Esophagus squamous epithelium (tissue), 5 donors: ENCODE results near the gene ILRUN. TPM values are rescaled to one million over a fixed set of nuclear protein-coding genes. Genes with fewer than 3 reads are reported as not detected.
"Not testable (repeated sequence)": the region's sequence is repeated elsewhere in the genome, so short reads cannot be mapped to it uniquely, and the experiment has no call there.

Experiments
- DNase-seq: peaks from one replicate; lab custom pipeline; 2025; lab: John Stamatoyannopoulos, UW
- H3K27ac ChIP-seq, 4 donors: fragments of 200-600 bp; sonication (generic); one replicate each; pipeline ENCODE4 v1.5.1; 2016 to 2019; ENCODE audit warnings: mild to moderate bottlenecking in 1 of 4
- H3K27me3 ChIP-seq, 4 donors: fragments of 200-600 bp; sonication (generic); 1 replicate in 3 of 4; 2 replicates in 1 of 4; pipeline versions ENCODE4 v1.5.1 to v1.6.0; 2017 to 2021; ENCODE audit warnings: antibody characterized with exemption in 1 of 4
- H3K36me3 ChIP-seq, 3 donors: fragments of 200-600 bp; sonication (generic); one replicate each; pipeline ENCODE4 v1.5.1; 2016 to 2019
- H3K4me1 ChIP-seq, 3 donors: fragments of 200-600 bp; sonication (generic); one replicate each; pipeline ENCODE4 v1.5.1; 2017 to 2019
- H3K4me3 ChIP-seq, 4 donors: fragments of 200-600 bp; sonication (generic); 1 replicate in 3 of 4; 2 replicates in 1 of 4; pipeline ENCODE4 v1.5.1; 2016 to 2019; ENCODE audit warnings: mild to moderate bottlenecking in 2 of 4, moderate library complexity in 1 of 4
- H3K9me3 ChIP-seq, 3 donors: fragments of 200-600 bp; sonication (generic); one replicate each; pipeline ENCODE4 v1.5.1; 2016 to 2019
- CTCF ChIP-seq, 6 experiments: fragments of 450-650 bp in 4 of 6; fragments of 200-600 bp in 2 of 6; sonication (generic) in 2 of 6; IDR thresholded peaks; one replicate each; pipeline ENCODE4 v1.5.1; 2016 to 2019; ENCODE audit warnings: antibody characterized with exemption in 6 of 6, mild to moderate bottlenecking in 4 of 6, moderate library complexity in 4 of 6
- POLR2A ChIP-seq, 4 donors: fragments of 450-650 bp; IDR thresholded peaks; one replicate each; pipeline ENCODE4 v1.6.1; 2017; ENCODE audit warnings: antibody characterized with exemption in 4 of 4, mild to moderate bottlenecking in 4 of 4, moderate library complexity in 3 of 4
- WGBS, 2 donors: methylation state at CpG; one replicate each; pipeline ENCODE4 v1.1.5; 2018; 5-methylcytosine and 5-hydroxymethylcytosine counted together
- intact Hi-C: fragments of 100-400 bp; cut with DNase I; formaldehyde crosslinking; loops from one replicate; pipeline ENCODE4 v1.15.0; 2022
- small RNA-seq, 4 donors: library from RNA; depleted of rRNA; stranded (forward); fragments of <200 nt; gene quantifications; one replicate each; pipeline ENCODE3, GENCODE V24; 2016
- total RNA-seq, 4 donors: library from RNA; depleted of rRNA; stranded (reverse); fragments of >200 nt; gene quantifications; one replicate each; pipeline ENCODE4 v1.1.0, GENCODE V29; 2016
- donor health status: DM: yes; HTN: yes; CAD: no.

The ILRUN gene
- total RNA-seq, 4 donors from 2014 or later = 43.8 to 52.8 (median 50.0) TPM

GRCh38 chr6:34652263-34652662 is 44.3 kb downstream of the ILRUN start:
- H3K27me3 ChIP-seq = no peaks in the 10 kb centered on the region
- intact Hi-C loops = no loop called here
- H3K4me1 ChIP-seq = peaks cover 7 to 28% (median 15%) of the 10 kb centered on the region in 3 donors
- peaks cover 0 to 29% (median 0%) of the 10 kb centered on the region in 3 donors for H3K36me3 ChIP-seq
- DNase-seq = no peak
- no peak overlapping the region for H3K4me3 ChIP-seq
- 88 to 100% methylated on average over 1 of the region's 1 CpG for WGBS, 2 donors
- H3K27ac ChIP-seq = no peak overlapping the region
- TF ChIP-seq POLR2A (IDR thresholded peaks at IDR 0.05) (no peak), CTCF (IDR thresholded peaks at IDR 0.05) (no peak)
- no peaks in the 10 kb centered on the region for H3K9me3 ChIP-seq

GRCh38 chr6:34650823-34651222 is 45.7 kb downstream of the ILRUN start:
- Histone ChIP-seq H3K27ac (no peak overlapping the region), H3K4me1 (peaks cover 0 to 14% (median 2%) of the 10 kb centered on the region in 3 donors), H3K4me3 (no peak overlapping the region), H3K36me3 (peaks cover 0 to 37% (median 0%) of the 10 kb centered on the region in 3 donors), H3K9me3 (no peaks in the 10 kb centered on the region), H3K27me3 (no peaks in the 10 kb centered on the region)
- 61 to 81% methylated on average over 2 of the region's 2 CpGs for WGBS, 2 donors
- no peak for TF ChIP-seq CTCF (IDR thresholded peaks at IDR 0.05)
- TF ChIP-seq POLR2A (IDR thresholded peaks at IDR 0.05) = no peak
- no peak for DNase-seq
- intact Hi-C loops = no loop called here

GRCh38 chr6:34650232-34650631 is 46.3 kb downstream of the ILRUN start:
- intact Hi-C loops, H3K4me1 ChIP-seq, H3K27ac ChIP-seq, H3K4me3 ChIP-seq, H3K9me3 ChIP-seq, DNase-seq, H3K27me3 ChIP-seq: not testable (repeated sequence)
- peaks cover 0 to 43% (median 0%) of the 10 kb centered on the region in 3 donors for H3K36me3 ChIP-seq
- WGBS, 2 donors = 88 to 96% methylated on average over 7 of the region's 7 CpGs

GRCh38 chr6:34648806-34649205 is 47.8 kb downstream of the ILRUN start:
- H3K9me3 ChIP-seq = no peaks in the 10 kb centered on the region
- H3K36me3 ChIP-seq = peaks cover 0 to 48% (median 0%) of the 10 kb centered on the region in 3 donors
- TF ChIP-seq CTCF (IDR thresholded peaks at IDR 0.05) (no peak), POLR2A (IDR thresholded peaks at IDR 0.05) (no peak)
- no peak overlapping the region for H3K4me3 ChIP-seq
- intact Hi-C loops = no loop called here
- peaks cover 0 to 6% (median 0%) of the 10 kb centered on the region in 3 donors for H3K4me1 ChIP-seq
- no peak overlapping the region for H3K27ac ChIP-seq
- H3K27me3 ChIP-seq = no peaks in the 10 kb centered on the region
- no peak for DNase-seq

Small RNAs within 50 kb of the gene (small RNA-seq; reads per million reads assigned to genes)
- 0 reads per million in 4 donors for gene RN7SL200P

Other genes starting within 250 kb of the ILRUN start
- gene PACSIN1, start 230.7 kb downstream of the ILRUN start, total RNA-seq = not detected
- gene SPDEF, start 140.4 kb downstream of the ILRUN start, total RNA-seq = under 1 TPM in 1 of 4 donors, not detected in 3; 0.79 TPM
- gene SNRPC, start 60.7 kb upstream of the ILRUN start, total RNA-seq = 10 to 100 TPM; 38.9 to 69.3 (median 62.5) TPM
- 1 to 10 TPM; 7.0 to 8.2 (median 7.5) TPM for gene BLTP3A, start 95.3 kb upstream of the ILRUN start, total RNA-seq
- gene TAF11, start 191.3 kb upstream of the ILRUN start, total RNA-seq = 10 to 100 TPM in 3 of 4 donors, 1 to 10 TPM in 1; 8.4 to 21.2 (median 18.8) TPM
- 10 to 100 TPM; 12.6 to 27.1 (median 17.5) TPM for gene ANKS1A, start 192.5 kb upstream of the ILRUN start, total RNA-seq